SH-SY5Y (cell line): ENCODE measurements around the gene SRXN1.

Experiments used
- GATA2 ChIP-seq: IDR thresholded peaks from 2 replicates; pipeline ENCODE4 v1.6.1; 2011; ENCODE audit warnings: mild to moderate bottlenecking, low read depth, low read length
- GATA3 ChIP-seq: IDR thresholded peaks from 2 replicates; pipeline ENCODE4 v1.6.1; 2011; ENCODE audit warnings: low read depth, mild to moderate bottlenecking, low read length, moderate library complexity

SRXN1 gene

DNA sequence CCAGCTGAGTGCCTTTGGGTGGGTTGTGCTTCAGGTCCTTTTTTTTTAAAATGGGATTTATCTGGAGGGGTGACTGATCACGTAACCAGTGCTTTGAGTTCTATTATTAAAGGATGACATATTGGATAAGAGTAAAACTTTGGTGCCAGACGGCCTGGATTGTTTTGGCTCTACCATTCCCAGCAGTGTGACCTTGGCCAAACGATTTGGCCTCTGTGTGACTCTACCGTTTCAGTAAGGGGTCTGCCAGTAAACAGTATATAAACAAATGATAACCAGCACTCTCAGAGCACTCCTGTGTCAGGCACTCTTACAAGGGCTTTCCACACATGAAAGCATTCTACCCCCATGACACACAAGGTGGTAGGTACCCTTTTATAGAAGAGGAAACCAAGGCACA lies 13.9 kb upstream of the SRXN1 start:
- no peak for TF ChIP-seq GATA2
- no peak for TF ChIP-seq GATA3

DNA sequence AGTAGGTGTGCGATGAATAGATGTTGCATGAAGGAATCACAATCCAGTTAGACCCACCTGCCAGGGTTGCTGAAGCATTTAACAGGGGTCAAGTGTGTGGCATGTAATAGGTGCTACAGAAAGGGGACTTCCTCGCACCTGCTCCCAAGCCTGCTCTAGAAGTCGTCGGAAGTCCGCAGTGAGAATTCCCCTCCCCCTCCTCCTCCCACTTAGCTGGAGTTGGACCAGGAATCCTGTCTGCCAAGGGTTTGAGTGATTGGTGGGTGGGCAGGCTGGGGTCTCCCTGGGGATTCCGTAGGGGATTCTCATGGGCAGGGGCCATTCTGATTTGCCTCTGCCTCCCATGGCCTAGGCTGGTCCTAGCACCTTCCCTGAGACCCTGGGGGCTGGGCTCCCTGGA lies 12.3 kb upstream of the SRXN1 start:
- TF ChIP-seq GATA3 (no peak), GATA2 (no peak)

DNA sequence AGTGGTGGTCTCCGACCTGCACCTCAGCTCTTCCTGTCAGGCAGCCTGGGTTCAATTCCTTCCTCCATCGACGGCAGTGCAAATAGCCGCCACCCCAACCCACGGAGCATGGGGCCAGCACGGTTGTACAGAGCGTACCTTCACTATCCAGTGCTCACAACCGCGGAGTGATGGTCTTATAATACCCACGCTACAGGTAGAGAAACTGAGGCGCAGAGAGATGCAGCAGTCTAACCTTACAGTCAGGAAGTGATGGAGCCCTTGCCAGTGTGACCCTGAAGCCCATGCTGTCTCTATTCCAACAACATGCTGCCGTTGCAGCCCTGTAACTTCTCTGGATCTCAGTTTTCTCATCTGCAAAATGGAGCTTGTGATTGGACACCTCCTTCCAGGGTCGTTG lies 11.6 kb upstream of the SRXN1 start:
- TF ChIP-seq GATA2 (no peak), GATA3 (no peak)

- TF ChIP-seq GATA2 (no peak), GATA3 (no peak)
Measured at GRCh38 chr20:664151-664550, 11.2 kb upstream of the SRXN1 start.

DNA sequence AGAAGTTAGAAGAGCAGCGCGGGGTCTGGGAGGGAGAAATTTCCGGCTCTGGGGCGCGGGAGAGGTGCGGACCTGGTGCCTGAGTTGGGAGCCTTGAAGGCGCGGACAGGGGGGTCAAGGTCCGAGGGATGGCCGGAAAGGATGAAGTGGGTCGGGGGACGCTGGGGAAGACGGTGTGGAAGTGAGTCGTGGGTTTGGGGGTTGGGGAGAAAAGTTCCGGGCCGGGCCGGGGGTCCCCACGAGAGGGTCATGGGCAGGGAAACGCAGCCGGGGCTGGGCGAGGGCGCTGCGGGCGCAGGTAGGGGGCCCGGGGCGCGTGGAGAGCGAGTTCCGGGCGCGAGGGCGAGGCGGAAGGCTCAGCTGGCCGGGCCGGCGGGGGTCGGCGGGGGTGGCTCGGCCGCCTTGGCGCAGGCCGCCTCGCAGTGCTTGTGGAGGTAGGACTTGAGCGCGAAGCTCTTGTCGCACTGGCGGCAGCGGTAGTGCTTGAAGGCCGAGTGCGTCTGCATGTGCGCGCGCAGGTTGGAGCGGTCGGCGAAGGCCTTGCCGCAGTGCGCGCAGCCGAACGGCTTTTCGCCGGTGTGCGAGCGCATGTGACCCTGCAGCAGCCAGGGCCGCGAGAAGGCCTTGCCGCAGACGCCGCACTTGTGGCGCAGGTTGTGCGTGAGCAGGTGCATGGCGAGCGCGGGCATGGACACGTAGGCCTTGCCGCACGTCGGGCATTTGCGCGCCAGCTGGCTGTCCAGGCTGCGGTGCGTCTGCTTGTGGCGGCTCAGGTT lies 10.5 kb upstream of the SRXN1 start:
- TF ChIP-seq GATA3 (no peak), GATA2 (no peak)

DNA sequence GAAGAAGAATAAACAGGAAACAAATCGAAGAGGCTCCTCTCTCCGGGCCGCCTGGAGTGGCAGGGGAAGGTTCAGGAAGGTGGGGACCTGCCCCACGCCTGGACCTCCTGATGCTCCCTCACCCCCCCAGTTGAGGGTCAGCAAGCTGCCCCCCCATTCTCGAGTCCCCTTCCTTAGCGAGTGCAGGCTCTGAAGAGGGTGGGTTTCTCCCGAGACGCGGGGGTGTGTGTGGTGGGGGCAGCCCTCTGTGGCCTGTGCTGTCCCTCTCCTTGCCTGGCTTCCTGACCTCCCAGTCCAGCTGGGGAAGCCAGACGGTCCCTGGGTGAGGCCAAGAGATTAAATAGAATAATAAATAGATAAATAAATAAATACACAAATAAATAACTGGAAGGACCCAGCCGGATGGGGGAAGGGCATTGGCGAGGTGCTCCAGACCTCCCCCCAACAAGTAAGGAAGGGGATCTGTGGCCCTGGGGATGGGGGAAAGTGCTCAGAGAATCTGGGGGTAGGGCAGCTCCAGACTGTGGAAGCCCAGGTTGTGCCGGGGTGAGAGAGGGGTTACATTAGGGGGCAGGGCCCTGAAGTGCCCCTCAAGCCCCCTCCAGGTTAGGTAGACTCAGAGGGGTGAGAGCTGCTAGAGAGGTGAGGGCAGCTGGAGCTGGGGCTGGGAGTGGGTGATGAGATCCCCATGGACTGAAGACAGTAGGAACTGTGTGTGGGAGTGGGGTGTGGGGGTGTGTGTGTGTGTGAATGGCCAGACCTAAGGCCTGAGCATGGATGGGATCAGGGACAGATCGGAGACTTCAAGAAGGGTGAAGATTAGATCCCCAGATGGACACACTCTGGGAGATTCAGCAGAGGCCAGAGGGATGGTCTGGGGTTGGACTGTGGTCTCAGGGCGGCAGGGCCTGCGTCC lies 9.5 kb upstream of the SRXN1 start:
- no peak for TF ChIP-seq GATA3
- no peak for TF ChIP-seq GATA2

DNA sequence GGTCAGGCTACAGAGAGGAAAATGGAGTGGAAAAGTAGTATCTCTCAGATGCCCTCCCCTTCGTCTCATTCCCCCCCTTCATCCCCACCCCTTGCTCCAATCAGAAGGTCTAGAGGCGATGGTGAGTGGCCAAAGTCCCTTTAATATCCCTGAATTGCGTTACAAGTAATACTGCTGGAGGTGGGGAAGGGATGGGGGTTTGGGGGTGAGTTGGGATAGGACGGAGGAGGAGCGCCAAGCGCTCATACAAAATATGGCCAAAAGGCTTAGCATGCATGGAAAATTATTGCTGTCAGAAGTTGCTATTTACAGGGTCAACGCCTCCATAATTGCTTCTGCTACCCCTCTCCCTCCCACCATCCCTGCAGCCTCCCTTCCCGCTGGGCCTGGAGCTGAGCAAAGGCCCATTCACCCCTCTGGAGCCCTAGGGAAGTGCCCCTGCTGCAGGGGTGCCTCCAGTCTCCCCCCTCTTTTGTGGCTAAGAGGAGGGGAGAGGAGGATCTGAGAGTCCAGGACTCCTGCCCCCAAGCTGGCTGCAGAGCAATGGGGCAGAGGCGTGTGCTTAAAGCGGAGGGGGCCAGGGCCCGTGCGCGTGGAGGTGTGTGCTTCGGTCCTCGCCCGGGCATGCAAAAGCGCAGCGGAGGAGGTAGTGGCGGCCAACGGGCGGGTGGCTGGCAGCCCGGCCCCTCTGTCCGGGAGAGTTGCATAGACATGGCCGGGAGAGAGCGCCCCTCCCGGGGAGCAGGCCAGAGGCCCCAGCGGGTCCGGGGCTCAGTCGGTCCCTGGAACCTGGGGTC lies 8.7 kb upstream of the SRXN1 start:
- TF ChIP-seq GATA3: no peak
- TF ChIP-seq GATA2: no peak

DNA sequence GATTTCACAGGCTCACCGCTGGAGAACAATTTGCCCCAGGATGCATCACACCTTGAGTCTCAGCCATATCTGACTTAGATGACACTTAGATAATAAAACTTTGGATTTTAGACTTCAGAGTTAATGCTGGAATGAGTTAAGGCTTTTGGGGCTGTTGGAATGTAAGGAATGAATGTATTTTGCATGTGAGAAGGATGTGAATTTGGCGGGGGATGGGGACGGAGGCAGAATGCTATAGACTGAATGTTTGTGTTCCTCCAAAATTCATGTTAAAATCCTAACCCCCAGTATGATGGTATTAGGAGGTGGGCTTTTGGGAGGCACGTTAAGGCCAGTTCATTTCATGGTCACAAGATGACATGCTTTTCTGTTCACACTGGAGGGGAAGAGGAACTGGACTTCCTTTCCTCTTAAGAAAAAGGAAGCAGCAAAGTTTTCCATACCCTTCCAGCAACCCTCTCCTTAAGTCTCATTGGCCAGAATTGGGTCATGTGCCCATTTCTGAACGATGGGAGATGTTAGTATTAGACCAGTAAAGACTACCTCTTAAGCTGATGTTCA lies 5.8 kb upstream of the SRXN1 start:
- TF ChIP-seq GATA2: no peak
- no peak for TF ChIP-seq GATA3

DNA sequence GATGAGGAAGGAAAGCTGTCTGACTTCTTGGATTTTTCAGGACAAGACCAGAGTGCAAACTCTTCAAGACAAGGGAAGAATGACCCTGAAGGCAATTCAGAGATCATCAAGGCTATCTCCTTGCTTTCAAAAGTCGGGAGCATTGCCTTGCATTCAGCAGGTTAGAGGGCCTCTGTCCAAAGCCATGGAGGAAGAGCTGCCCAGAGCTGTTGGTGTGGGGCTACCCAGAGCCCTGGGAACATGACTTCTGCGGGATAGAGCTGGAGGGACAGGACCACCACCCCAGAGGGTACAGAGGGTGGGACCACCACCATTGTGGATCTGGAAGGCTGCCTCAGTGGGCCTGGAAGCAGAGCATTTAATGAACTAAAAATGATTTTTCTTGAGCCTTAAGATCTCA lies 5.2 kb upstream of the SRXN1 start:
- no peak for TF ChIP-seq GATA3
- no peak for TF ChIP-seq GATA2

GRCh38 chr20:655726-656624 lies 3.0 kb upstream of the SRXN1 start:
- TF ChIP-seq GATA2 (no peak), GATA3 (no peak)

- TF ChIP-seq GATA3: no peak
- no peak for TF ChIP-seq GATA2
Measured at GRCh38 chr20:654417-654750, 1.4 kb upstream of the SRXN1 start.

DNA sequence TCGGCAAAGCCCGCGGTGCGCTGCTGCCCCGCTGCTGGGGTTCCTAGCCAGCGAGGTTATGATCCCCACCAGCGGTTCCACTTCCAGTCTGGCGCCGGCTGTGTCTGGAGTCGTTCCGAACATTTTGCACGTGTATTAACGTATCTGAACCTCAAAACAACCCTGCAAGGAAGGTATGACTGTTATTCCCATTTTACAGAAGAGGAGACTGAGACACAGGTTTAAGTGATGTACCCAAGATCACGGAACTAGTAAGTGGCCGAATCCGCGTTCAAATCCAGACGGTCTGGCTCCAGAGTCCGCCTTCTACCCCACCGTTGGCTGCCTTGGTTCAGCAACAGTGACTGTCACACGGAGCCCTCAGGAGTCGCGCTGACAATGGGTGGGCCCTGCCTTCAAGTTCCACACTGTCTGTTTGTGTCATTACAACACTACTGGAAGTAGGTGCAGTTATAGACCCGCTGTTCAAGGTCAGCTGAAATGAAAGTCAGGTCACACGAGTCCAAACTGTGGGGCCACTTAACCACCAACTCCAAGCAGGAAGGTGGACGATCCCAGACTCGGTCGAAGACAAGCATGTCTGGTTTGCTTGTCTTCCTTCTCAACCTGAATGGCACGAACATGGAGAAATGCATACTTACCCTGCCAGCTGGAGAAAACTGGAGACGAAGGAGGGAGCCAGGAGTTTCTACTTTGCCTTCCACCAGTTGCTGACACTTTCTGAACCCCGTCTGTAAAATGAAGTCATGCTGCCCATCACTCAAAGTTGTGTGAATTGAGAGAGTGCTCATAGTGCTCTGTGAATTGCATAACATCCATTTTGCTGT lies 803 bp upstream of the SRXN1 start:
- TF ChIP-seq GATA2 (no peak), GATA3 (no peak)

DNA sequence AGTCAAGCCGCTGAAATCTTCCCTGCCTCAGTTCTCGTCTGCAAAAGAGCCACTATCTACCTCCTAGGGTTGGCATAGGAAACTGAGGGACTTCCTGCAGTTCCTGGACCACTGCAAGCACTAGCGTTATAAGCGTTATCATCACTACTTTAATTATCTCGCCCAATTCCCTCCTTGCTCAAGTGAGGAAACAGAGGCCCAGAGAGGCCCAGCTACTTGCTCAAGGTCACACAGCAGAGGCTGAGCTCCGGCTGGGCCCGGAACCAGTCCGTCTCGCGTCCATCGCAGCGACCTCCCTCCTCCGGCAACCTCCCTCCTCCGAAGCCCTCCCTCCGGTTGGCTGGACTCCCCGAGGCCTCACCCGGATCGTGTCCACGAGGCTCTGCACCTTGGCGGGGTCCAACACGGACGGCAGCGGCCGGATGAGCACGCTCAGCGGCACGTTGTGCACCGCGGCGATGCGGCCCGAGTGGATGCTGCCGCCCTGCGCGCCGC lies 338 bp downstream of the SRXN1 start:
- TF ChIP-seq GATA2 (no peak), GATA3 (no peak)
